A549 (cell line): ENCODE data around the gene SPIN4. TPM values are rescaled to one million over a fixed set of nuclear protein-coding genes. Genes with fewer than 3 reads are reported as not detected.

Source experiments
- ATAC-seq, 2 experiments: fragments of 200-7000 bp in 1 of 2; fragments of >200 bp in 1 of 2; cut with Nextera tagmentation in 1 of 2; cut with Tn5 transposase in 1 of 2; 3 replicates each; pipeline versions ENCODE4 v1.8.0 to v1.9.1; 2018 to 2020; ENCODE audit warnings: mild to moderate bottlenecking in 1 of 2, moderate library complexity in 1 of 2
- CTCF ChIA-PET: fragments of 300-600 bp; sonication (Branson Sonifier 250); formaldehyde crosslinking; extraction: SDS; loops from one replicate; lab custom pipeline; 2021; ENCODE audit warnings: antibody characterized with exemption, inconsistent platforms; lab: Yijun Ruan, JAX
- POLR2A ChIA-PET: fragments of 350-600 bp; formaldehyde crosslinking; extraction: SDS; loops from one replicate; lab custom pipeline; 2021; ENCODE audit warnings: antibody characterized with exemption, inconsistent platforms; lab: Yijun Ruan, JAX
- DNase-seq, 2 experiments: peaks; one replicate each; pipeline versions ENCODE4 v3.0.0 to v3.0.0-alpha.2; 2011 to 2016; ENCODE audit warnings: low read depth in 1 of 2, low spot score in 1 of 2
- FAIRE-seq: peaks from 2 replicates; lab custom pipeline; 2011; peaks lifted over from hg19 to GRCh38; lab: Jason Lieb, UNC
- H3K27ac ChIP-seq, 2 experiments: fragments of >200 bp; sonication (Bioruptor Twin); formaldehyde crosslinking; 3 replicates each; pipeline ENCODE4 v1.5.1; 2016 to 2017
- H3K4me1 ChIP-seq: fragments of >200 bp; sonication (Bioruptor Twin); formaldehyde crosslinking; 3 replicates; pipeline ENCODE4 v1.6.1; 2016
- H3K4me2 ChIP-seq: fragments of >200 bp; sonication (Bioruptor Twin); formaldehyde crosslinking; 3 replicates; pipeline ENCODE4 v1.6.1; 2016
- H3K4me3 ChIP-seq: fragments of >200 bp; sonication (Bioruptor Twin); formaldehyde crosslinking; 3 replicates; pipeline ENCODE4 v1.5.1; 2016
- H3K9me3 ChIP-seq: fragments of >200 bp; sonication (Bioruptor Twin); formaldehyde crosslinking; 3 replicates; pipeline ENCODE4 v1.6.1; 2016
- BHLHE40 ChIP-seq: IDR thresholded peaks from 2 replicates; pipeline ENCODE4 v1.6.1; 2012; ENCODE audit warnings: low read depth, low read length, inconsistent platforms
- CBX2 ChIP-seq: fragments of 200-600 bp; sonication (generic); IDR thresholded peaks from 2 replicates; pipeline ENCODE4 v1.6.1; 2016; ENCODE audit warnings: low read depth, mild to moderate bottlenecking, borderline replicate concordance
- CEBPB ChIP-seq, 2 experiments: fragments of >200 bp in 1 of 2; sonication (Bioruptor Twin) in 1 of 2; formaldehyde crosslinking in 1 of 2; IDR thresholded peaks; 2 replicates each; pipeline ENCODE4 v1.6.1; 2012 to 2016
- EP300 ChIP-seq, 2 experiments: fragments of >200 bp; sonication (Bioruptor Twin); formaldehyde crosslinking; IDR thresholded peaks; 2 replicates in 1 of 2; 3 replicates in 1 of 2; pipeline ENCODE4 v1.6.1; 2016 to 2017
- ESRRA ChIP-seq: fragments of 150-350 bp; IDR thresholded peaks from 2 replicates; pipeline ENCODE4 v1.6.1; 2014; ENCODE audit warnings: mild to moderate bottlenecking, low read length, borderline replicate concordance
- FOSL2 ChIP-seq, 2 experiments: fragments of 450-650 bp in 1 of 2; fragments of >200 bp in 1 of 2; sonication (Bioruptor Twin) in 1 of 2; formaldehyde crosslinking; IDR thresholded peaks; 2 replicates each; pipeline versions ENCODE4 v1.5.0 to v1.6.1; 2016 to 2020; ENCODE audit warnings: mild to moderate bottlenecking in 1 of 2, moderate library complexity in 1 of 2
- FOXS1 ChIP-seq: fragments of 250-450 bp; sonication (Bioruptor Pico); IDR thresholded peaks from 2 replicates; pipeline ENCODE4 v1.5.0; 2020; ENCODE audit warnings: mild to moderate bottlenecking, moderate library complexity
- GATA3 ChIP-seq: IDR thresholded peaks from 2 replicates; pipeline ENCODE4 v1.6.1; 2012; ENCODE audit warnings: borderline replicate concordance
- HOXB13 ChIP-seq: fragments of 250-450 bp; sonication (Bioruptor Pico); IDR thresholded peaks from 2 replicates; pipeline ENCODE4 v1.5.0; 2020; ENCODE audit warnings: low read depth, mild to moderate bottlenecking, moderate library complexity
- JUN ChIP-seq, 2 experiments: fragments of >200 bp; sonication (Bioruptor Twin); formaldehyde crosslinking; IDR thresholded peaks; 2 replicates in 1 of 2; 3 replicates in 1 of 2; pipeline ENCODE4 v1.6.1; 2016 to 2017
- JUNB ChIP-seq: fragments of >200 bp; sonication (Bioruptor Twin); formaldehyde crosslinking; IDR thresholded peaks from 2 replicates; pipeline ENCODE4 v1.6.1; 2016
- KDM1A ChIP-seq: fragments of 200-600 bp; sonication (generic); IDR thresholded peaks from 2 replicates; pipeline ENCODE4 v1.6.1; 2016; ENCODE audit warnings: low read depth, mild to moderate bottlenecking
- NFE2L2 ChIP-seq: fragments of 150-350 bp; conservative IDR thresholded peaks from 2 replicates; pipeline ENCODE4 v1.6.1; 2014; ENCODE audit warnings: low read length
- NPAS2 ChIP-seq: fragments of 250-450 bp; sonication (Bioruptor Pico); IDR thresholded peaks from 2 replicates; pipeline ENCODE4 v1.8.0; 2022; ENCODE audit warnings: mild to moderate bottlenecking, moderate library complexity, borderline replicate concordance
- PHF8 ChIP-seq: fragments of 200-600 bp; sonication (generic); IDR thresholded peaks from 2 replicates; pipeline ENCODE4 v1.6.1; 2016; ENCODE audit warnings: low read depth, mild to moderate bottlenecking, antibody characterized with exemption, moderate library complexity, borderline replicate concordance
- POLR2A ChIP-seq: IDR thresholded peaks from 2 replicates; pipeline ENCODE4 v1.6.1; 2012; ENCODE audit warnings: mild to moderate bottlenecking, low read length
- POLR2AphosphoS2 ChIP-seq: conservative IDR thresholded peaks from 2 replicates; pipeline ENCODE4 v1.6.1; 2012; ENCODE audit warnings: low read length, improper control_type of control experiment, inconsistent platforms
- RCOR1 ChIP-seq: fragments of 150-350 bp; IDR thresholded peaks from 2 replicates; pipeline ENCODE4 v1.6.1; 2014; ENCODE audit warnings: antibody characterized with exemption, low read length, low read depth
- RFX5 ChIP-seq: fragments of 450-650 bp; IDR thresholded peaks from 2 replicates; pipeline ENCODE4 v1.7.1; 2014; ENCODE audit warnings: antibody characterized with exemption, mild to moderate bottlenecking, moderate library complexity
- RNF2 ChIP-seq: fragments of 200-600 bp; sonication (generic); IDR thresholded peaks from 2 replicates; pipeline ENCODE4 v1.6.1; 2016; ENCODE audit warnings: low read depth, mild to moderate bottlenecking, antibody characterized with exemption, moderate library complexity, borderline replicate concordance
- SREBF2 ChIP-seq: fragments of 450-650 bp; IDR thresholded peaks from 2 replicates; pipeline ENCODE4 v1.6.1; 2014; ENCODE audit warnings: mild to moderate bottlenecking, moderate library complexity
- ZSCAN20 ChIP-seq: fragments of 250-450 bp; sonication (Bioruptor Pico); IDR thresholded peaks from 2 replicates; pipeline ENCODE4 v1.8.0; 2022; ENCODE audit warnings: mild to moderate bottlenecking, moderate library complexity
- WGBS: methylation state at CpG from one replicate; pipeline ENCODE4 v1.1.6; 2017; ENCODE audit errors: missing lambda C conversion rate; 5-methylcytosine and 5-hydroxymethylcytosine counted together
- polyA minus RNA-seq: library from RNA; depleted of rRNA, polyadenylated mRNA; stranded (reverse); fragments of >200 nt; gene quantifications from 2 replicates; pipeline ENCODE4 v1.2.3, GENCODE V29; 2011; rRNA and poly(A)+ RNA removed
- polyA plus RNA-seq, 4 experiments: library from polyadenylated mRNA; depleted of rRNA in 3 of 4; stranded (reverse); fragments of >200 nt; fragmentation: RNase III in 1 of 4; extraction: RNeasy Plus Mini Kit Qiagen cat#74134 plus additional on column Dnase treatment in 1 of 4; gene quantifications; 2 replicates in 3 of 4; 3 replicates in 1 of 4; pipeline ENCODE4 v1.2.3, GENCODE V29; 2011 to 2017
- TF ChIP-seq, protein P1 (sequence below): fragments of >200 bp; sonication (Bioruptor Twin); formaldehyde crosslinking; IDR thresholded peaks from 3 replicates; pipeline ENCODE4 v1.6.1; 2016
- TF ChIP-seq, protein P2 (sequence below): IDR thresholded peaks from 2 replicates; pipeline ENCODE4 v1.6.1; 2012; ENCODE audit warnings: low read depth, borderline replicate concordance
- TF ChIP-seq, protein P3 (sequence below): IDR thresholded peaks from 2 replicates; pipeline ENCODE4 v1.6.1; 2012

SPIN4 gene
- polyA plus RNA-seq (2011; rRNA removed) (9.6 and 13.7 TPM in 2 replicates), polyA plus RNA-seq (2017; fragmentation: RNase III; extraction: RNeasy Plus Mini Kit Qiagen cat#74134 plus additional on column Dnase treatment) (8.1 to 9.2 TPM (median 8.8 TPM) in 3 replicates), polyA minus RNA-seq (6.5 and 7.3 TPM in 2 replicates)
- 3.8 and 4.3 TPM in 2 replicates for polyA plus RNA-seq (2012; cell fraction: cytosol; rRNA removed)
- polyA plus RNA-seq (2012; cell fraction: nucleus; rRNA removed) = 3.0 and 3.9 TPM in 2 replicates

DNA sequence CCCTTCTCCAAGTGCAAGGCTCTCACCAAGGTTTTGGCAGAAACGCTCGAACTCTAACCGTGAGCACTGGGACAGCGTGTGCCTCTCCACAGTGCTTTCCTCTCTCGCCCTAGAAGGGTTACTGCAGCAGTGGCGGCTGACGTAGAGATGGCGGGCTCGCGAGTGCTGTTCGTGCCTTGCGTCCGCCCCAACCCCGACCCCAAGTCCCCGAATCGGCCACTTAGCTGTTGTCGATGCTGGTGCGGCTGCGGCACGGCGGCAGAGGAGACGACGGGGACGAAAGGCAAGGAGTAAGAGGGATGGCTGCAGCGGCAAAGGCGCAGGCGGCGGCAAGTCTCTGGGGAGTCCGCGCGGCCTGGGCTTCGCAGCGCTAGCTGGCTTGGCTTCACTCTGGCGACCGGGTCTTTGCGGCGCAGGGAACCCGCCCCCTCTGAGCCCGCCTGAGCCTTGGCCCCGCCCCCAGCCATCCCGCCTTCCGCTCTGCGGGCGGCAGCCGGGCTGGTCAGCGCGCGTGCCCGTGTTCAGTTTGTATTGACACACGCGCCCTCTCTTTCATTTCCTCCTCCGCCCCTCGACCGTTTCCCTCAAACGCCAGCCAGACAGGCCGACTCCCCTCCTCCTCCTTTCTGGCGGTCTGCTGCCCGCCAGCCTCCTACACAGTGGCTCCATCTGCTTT is at the start of gene SPIN4:
Gene SPIN4 (minus strand): TSS at position 392 of the 676 bp plus-strand sequence. CDS start 513 bp downstream, outside the sequence.
- no peak for TF ChIP-seq SREBF2
- peak; percentile 36; the same call in 1 of the 2 replicates for TF ChIP-seq PHF8
- no peak for TF ChIP-seq POLR2AphosphoS2
- no peak for TF ChIP-seq JUNB
- TF ChIP-seq RNF2 = no peak
- TF ChIP-seq, protein P1, sequence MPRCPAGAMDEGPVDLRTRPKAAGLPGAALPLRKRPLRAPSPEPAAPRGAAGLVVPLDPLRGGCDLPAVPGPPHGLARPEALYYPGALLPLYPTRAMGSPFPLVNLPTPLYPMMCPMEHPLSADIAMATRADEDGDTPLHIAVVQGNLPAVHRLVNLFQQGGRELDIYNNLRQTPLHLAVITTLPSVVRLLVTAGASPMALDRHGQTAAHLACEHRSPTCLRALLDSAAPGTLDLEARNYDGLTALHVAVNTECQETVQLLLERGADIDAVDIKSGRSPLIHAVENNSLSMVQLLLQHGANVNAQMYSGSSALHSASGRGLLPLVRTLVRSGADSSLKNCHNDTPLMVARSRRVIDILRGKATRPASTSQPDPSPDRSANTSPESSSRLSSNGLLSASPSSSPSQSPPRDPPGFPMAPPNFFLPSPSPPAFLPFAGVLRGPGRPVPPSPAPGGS = peak; percentile 14; the same call in 1 of the 3 replicates
- TF ChIP-seq NPAS2 = no peak
- TF ChIP-seq CBX2 = no peak
- TF ChIP-seq, protein P2, sequence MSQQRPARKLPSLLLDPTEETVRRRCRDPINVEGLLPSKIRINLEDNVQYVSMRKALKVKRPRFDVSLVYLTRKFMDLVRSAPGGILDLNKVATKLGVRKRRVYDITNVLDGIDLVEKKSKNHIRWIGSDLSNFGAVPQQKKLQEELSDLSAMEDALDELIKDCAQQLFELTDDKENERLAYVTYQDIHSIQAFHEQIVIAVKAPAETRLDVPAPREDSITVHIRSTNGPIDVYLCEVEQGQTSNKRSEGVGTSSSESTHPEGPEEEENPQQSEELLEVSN = no peak
- TF ChIP-seq BHLHE40 = no peak
- peak; percentile 75 for TF ChIP-seq POLR2A
- no peak for TF ChIP-seq CEBPB (IDR thresholded peaks at IDR 0.05)
- no peak for TF ChIP-seq ESRRA
- TF ChIP-seq JUN (IDR thresholded peaks at IDR 0.05) = peak in 1 of 2 experiments; percentile 53; a peak in 2 of 5 replicates
- no peak for TF ChIP-seq RCOR1
- no peak for TF ChIP-seq RFX5
- TF ChIP-seq, protein P3, sequence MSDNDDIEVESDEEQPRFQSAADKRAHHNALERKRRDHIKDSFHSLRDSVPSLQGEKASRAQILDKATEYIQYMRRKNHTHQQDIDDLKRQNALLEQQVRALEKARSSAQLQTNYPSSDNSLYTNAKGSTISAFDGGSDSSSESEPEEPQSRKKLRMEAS = peak; percentile 77
- no peak for TF ChIP-seq KDM1A
- TF ChIP-seq EP300 (IDR thresholded peaks at IDR 0.05) = no peak
- DNase-seq (peak; percentile 67 to 91), ATAC-seq (peak; percentile 96 to 99), FAIRE-seq (peak; percentile 73)
- Histone ChIP-seq H3K4me2 (peak within 1 kb of the TSS; percentile 69), H3K27ac (peak within 1 kb of the TSS; percentile 85 to 96), H3K4me3 (peak within 1 kb of the TSS; percentile 64), H3K9me3 (no peaks in the 10 kb centered on the region), H3K4me1 (peaks cover 10% of the 10 kb centered on the region; the same call in 2 of the 3 replicates)
- CTCF ChIA-PET = no interaction called here
- WGBS = 2% methylated on average over 13 of the region's 58 CpGs
- POLR2A ChIA-PET = interaction anchor here (0.9 kb wide), 1 partner anchor 404 kb away, joined by 3 read pairs; a partner anchor contains a TSS

DNA sequence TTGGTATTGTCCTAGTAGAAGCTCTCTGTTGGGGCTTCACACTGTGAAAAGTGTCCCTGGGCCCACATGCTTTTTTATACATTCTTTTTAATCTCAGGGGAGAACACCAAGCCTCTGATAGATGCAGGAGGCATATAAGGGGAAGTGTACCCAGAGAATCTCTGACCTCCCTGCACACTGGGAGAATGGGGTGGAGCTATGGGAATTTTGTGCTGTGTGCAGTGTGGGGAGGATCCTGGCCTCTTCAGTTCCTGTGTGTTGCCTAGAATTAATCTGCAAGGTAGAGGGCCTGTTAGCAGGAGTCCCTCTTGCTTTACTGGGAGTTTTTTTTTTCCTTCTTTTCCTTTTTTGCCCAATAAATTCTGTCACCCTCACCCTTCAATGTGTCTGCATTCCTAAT is 49.2 kb upstream of the SPIN4 start:
- CTCF ChIA-PET = no interaction called here

More for the DNA sequence above, 49.2 kb upstream of the SPIN4 start:
- H3K4me2 ChIP-seq = no peak overlapping the region
- POLR2A ChIA-PET = no interaction called here
- no peak for TF ChIP-seq GATA3
- TF ChIP-seq ESRRA = no peak
- TF ChIP-seq ZSCAN20 (CRISPR knock-in tag) = no peak
- no peak for TF ChIP-seq BHLHE40
- TF ChIP-seq HOXB13 (CRISPR knock-in tag) = no peak
- TF ChIP-seq, protein P2 = no peak
- TF ChIP-seq CBX2 = no peak
- no peak for TF ChIP-seq NFE2L2
- TF ChIP-seq FOSL2 (IDR thresholded peaks at IDR 0.05) = no peak
- TF ChIP-seq FOSL2 (CRISPR knock-in tag; IDR thresholded peaks at IDR 0.05) = no peak
- TF ChIP-seq JUNB = no peak
- TF ChIP-seq RFX5 = no peak
- no peak for TF ChIP-seq FOXS1
- TF ChIP-seq PHF8 = no peak
- TF ChIP-seq, all 56 proteins: peak for 0
- H3K4me3 ChIP-seq = no peak overlapping the region
- no peak for ATAC-seq
- H3K4me1 ChIP-seq = no peaks in the 10 kb centered on the region
- no peak for FAIRE-seq
- no peaks in the 10 kb centered on the region for H3K9me3 ChIP-seq
- H3K27ac ChIP-seq = no peak overlapping the region
- DNase-seq = no peak
